Measurements from ENCODE around the gene TBC1D4. TPM values are rescaled to one million over a fixed set of nuclear protein-coding genes. Genes with fewer than 3 reads are reported as not detected.
"Not testable (repeated sequence)": the region's sequence is repeated elsewhere in the genome, so short reads cannot be mapped to it uniquely, and the experiment has no call there.

The TBC1D4 gene
- total RNA-seq, 1 experiment from 2014 or later, result 19.5 TPM

DNA sequence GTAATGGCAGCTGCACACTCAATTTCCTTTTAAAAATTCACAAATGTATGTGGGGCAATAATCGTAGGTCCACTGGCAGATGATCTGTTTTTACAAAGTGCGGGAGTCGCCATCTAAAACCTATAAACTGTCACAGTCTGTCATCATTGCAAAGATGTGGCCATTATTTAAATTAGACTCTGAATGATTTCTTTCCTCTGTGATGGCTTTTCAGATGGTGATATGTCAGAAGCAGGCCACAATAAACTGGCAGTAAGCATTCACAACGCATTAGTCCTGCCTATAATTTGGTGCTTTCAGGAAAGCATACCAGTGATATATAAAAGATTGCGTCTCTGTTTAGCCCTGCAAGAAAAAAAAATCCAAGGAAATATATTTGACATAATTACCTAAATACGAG, 226.8 kb downstream of the TBC1D4 start:
- Histone ChIP-seq H3F3A (ENCODE audit: insufficient read depth, low read depth) (no peaks in the 10 kb centered on the region), H3K9me2 (ENCODE audit: insufficient read depth) (no peaks in the 10 kb centered on the region), H3K9me3 (ENCODE audit: insufficient read depth, low read depth) (no peaks in the 10 kb centered on the region; the same call in 1 of the 2 replicates), H3K27me3 (ENCODE audit: insufficient read depth, low read depth) (no peaks in the 10 kb centered on the region), H4K20me1 (ENCODE audit: insufficient read depth) (no peaks in the 10 kb centered on the region), H2AFZ (no peak overlapping the region), H3K79me2 (ENCODE audit: low read depth) (no peaks in the 10 kb centered on the region), H3K4me3 (no peak overlapping the region), H3K4me2 (no peak overlapping the region), H3K36me3 (ENCODE audit: low read depth) (no peaks in the 10 kb centered on the region), H3K27ac (no peak overlapping the region), H3K4me1 (replicated peaks; ENCODE audit: insufficient read depth) (no peaks in the 10 kb centered on the region)
- no TSS peak for BruUV-seq (replicated peaks)
- intact Hi-C loops (cut with micrococcal nuclease; ENCODE audit: unreplicated experiment), result no loop called here
- POLR2A ChIA-PET (ENCODE audit: unreplicated experiment), result interaction anchor here (0.7 kb wide), 1 partner anchor 114 kb away, joined by 4 read pairs; no protein-coding TSS in a partner anchor
- CTCF ChIA-PET, result no interaction called here
- no peak for DNase-seq
- TF ChIP-seq, protein P1, sequence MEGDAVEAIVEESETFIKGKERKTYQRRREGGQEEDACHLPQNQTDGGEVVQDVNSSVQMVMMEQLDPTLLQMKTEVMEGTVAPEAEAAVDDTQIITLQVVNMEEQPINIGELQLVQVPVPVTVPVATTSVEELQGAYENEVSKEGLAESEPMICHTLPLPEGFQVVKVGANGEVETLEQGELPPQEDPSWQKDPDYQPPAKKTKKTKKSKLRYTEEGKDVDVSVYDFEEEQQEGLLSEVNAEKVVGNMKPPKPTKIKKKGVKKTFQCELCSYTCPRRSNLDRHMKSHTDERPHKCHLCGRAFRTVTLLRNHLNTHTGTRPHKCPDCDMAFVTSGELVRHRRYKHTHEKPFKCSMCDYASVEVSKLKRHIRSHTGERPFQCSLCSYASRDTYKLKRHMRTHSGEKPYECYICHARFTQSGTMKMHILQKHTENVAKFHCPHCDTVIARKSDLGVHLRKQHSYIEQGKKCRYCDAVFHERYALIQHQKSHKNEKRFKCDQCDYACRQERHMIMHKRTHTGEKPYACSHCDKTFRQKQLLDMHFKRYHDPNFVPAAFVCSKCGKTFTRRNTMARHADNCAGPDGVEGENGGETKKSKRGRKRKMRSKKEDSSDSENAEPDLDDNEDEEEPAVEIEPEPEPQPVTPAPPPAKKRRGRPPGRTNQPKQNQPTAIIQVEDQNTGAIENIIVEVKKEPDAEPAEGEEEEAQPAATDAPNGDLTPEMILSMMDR (conservative IDR thresholded peaks at IDR 0.05), result no peak
- no peak for TF ChIP-seq EZH2 (IDR thresholded peaks at IDR 0.05; ENCODE audit: low read depth)

- Histone ChIP-seq H3K79me2 (ENCODE audit: low read depth) (no peaks in the 10 kb centered on the region), H3K27ac (no peak overlapping the region), H3K9me3 (ENCODE audit: insufficient read depth, low read depth) (no peaks in the 10 kb centered on the region; the same call in 1 of the 2 replicates), H2AFZ (no peak overlapping the region), H3K27me3 (ENCODE audit: insufficient read depth, low read depth) (no peaks in the 10 kb centered on the region), H3K36me3 (ENCODE audit: low read depth) (no peaks in the 10 kb centered on the region), H3F3A (ENCODE audit: insufficient read depth, low read depth) (no peaks in the 10 kb centered on the region), H4K20me1 (ENCODE audit: insufficient read depth) (no peaks in the 10 kb centered on the region), H3K9me2 (ENCODE audit: insufficient read depth) (no peaks in the 10 kb centered on the region), H3K4me3 (no peak overlapping the region), H3K4me1 (replicated peaks; ENCODE audit: insufficient read depth) (no peaks in the 10 kb centered on the region), H3K4me2 (no peak overlapping the region)
- ChIA-PET POLR2A (ENCODE audit: unreplicated experiment) (no interaction called here), CTCF (no interaction called here)
- BruUV-seq (replicated peaks), result no TSS peak
- DNase-seq, result no peak
- intact Hi-C loops (cut with micrococcal nuclease; ENCODE audit: unreplicated experiment), result no loop called here
- TF ChIP-seq EZH2 (IDR thresholded peaks at IDR 0.05; ENCODE audit: low read depth), result no peak
- TF ChIP-seq, protein P1 (conservative IDR thresholded peaks at IDR 0.05), result no peak
Measured at GRCh38 chr13:75251188-75251587, 230.8 kb downstream of the TBC1D4 start.

DNA sequence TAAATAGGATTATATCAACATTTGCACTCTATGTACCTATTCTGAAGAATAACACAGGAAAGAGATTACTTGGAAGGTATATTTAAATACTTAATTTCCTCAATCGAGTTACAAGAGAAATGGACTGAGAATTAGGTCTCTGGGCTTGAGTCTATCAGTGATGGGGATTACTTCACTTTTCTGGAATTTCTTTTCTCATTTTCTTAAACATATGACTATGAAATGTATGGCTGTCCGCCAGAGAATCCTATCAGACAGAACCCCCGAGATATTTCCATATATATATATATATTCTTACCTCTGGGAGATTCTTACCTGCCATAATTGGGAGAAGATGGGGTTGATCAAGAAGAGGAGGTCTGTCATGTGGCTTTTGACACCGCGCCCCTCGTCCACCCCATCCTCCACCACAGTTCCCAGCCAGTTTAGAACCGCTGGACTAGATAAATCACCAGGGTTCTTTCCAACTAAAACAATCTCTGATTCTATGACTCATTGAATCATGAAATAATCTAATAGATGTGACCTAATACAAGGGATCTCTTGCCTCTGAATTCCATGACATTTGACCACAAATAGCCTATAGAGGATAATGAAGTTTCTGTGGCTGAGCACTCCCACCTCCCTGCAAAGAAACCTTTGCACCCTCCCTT, 231.3 kb downstream of the TBC1D4 start:
- no TSS peak for BruUV-seq (replicated peaks)
- DNase-seq, result no peak
- Histone ChIP-seq H3K4me3 (no peak overlapping the region), H3F3A (ENCODE audit: insufficient read depth, low read depth) (no peaks in the 10 kb centered on the region), H3K9me3 (ENCODE audit: insufficient read depth, low read depth) (no peaks in the 10 kb centered on the region; the same call in 1 of the 2 replicates), H3K27me3 (ENCODE audit: insufficient read depth, low read depth) (no peaks in the 10 kb centered on the region), H3K79me2 (ENCODE audit: low read depth) (no peaks in the 10 kb centered on the region), H4K20me1 (ENCODE audit: insufficient read depth) (no peaks in the 10 kb centered on the region), H3K9me2 (ENCODE audit: insufficient read depth) (no peaks in the 10 kb centered on the region), H3K4me2 (no peak overlapping the region), H3K27ac (no peak overlapping the region), H2AFZ (no peak overlapping the region), H3K36me3 (ENCODE audit: low read depth) (no peaks in the 10 kb centered on the region), H3K4me1 (replicated peaks; ENCODE audit: insufficient read depth) (no peaks in the 10 kb centered on the region)
- TF ChIP-seq, protein P1 (conservative IDR thresholded peaks at IDR 0.05), result no peak
- TF ChIP-seq EZH2 (IDR thresholded peaks at IDR 0.05; ENCODE audit: low read depth), result no peak
- intact Hi-C loops (cut with micrococcal nuclease; ENCODE audit: unreplicated experiment), result no loop called here
- ChIA-PET POLR2A (ENCODE audit: unreplicated experiment) (no interaction called here), CTCF (no interaction called here)

- POLR2A ChIA-PET (ENCODE audit: unreplicated experiment); H4K20me1 ChIP-seq (ENCODE audit: insufficient read depth); H3K4me1 ChIP-seq (replicated peaks; ENCODE audit: insufficient read depth); H3K4me3 ChIP-seq; DNase-seq; H3F3A ChIP-seq (ENCODE audit: insufficient read depth, low read depth); H2AFZ ChIP-seq; intact Hi-C loops (cut with micrococcal nuclease; ENCODE audit: unreplicated experiment); BruUV-seq (replicated peaks); H3K36me3 ChIP-seq (ENCODE audit: low read depth); H3K27ac ChIP-seq; CTCF ChIA-PET; H3K9me2 ChIP-seq (ENCODE audit: insufficient read depth); H3K79me2 ChIP-seq (ENCODE audit: low read depth); H3K27me3 ChIP-seq (ENCODE audit: insufficient read depth, low read depth); H3K9me3 ChIP-seq (ENCODE audit: insufficient read depth, low read depth); H3K4me2 ChIP-seq: not testable (repeated sequence)
Measured at GRCh38 chr13:75245578-75245977, 236.4 kb downstream of the TBC1D4 start.

- H3F3A ChIP-seq (ENCODE audit: insufficient read depth, low read depth); H3K4me3 ChIP-seq; H2AFZ ChIP-seq; H3K4me2 ChIP-seq; H3K4me1 ChIP-seq (replicated peaks; ENCODE audit: insufficient read depth); POLR2A ChIA-PET (ENCODE audit: unreplicated experiment); intact Hi-C loops (cut with micrococcal nuclease; ENCODE audit: unreplicated experiment); H3K27ac ChIP-seq; CTCF ChIA-PET; H3K9me3 ChIP-seq (ENCODE audit: insufficient read depth, low read depth); H3K36me3 ChIP-seq (ENCODE audit: low read depth); H4K20me1 ChIP-seq (ENCODE audit: insufficient read depth); H3K9me2 ChIP-seq (ENCODE audit: insufficient read depth); BruUV-seq (replicated peaks); DNase-seq; H3K79me2 ChIP-seq (ENCODE audit: low read depth): not testable (repeated sequence)
- peaks cover 22% of the 10 kb centered on the region; the same call in 1 of the 2 replicates for H3K27me3 ChIP-seq (ENCODE audit: insufficient read depth, low read depth)
Measured at GRCh38 chr13:75240240-75240639, 241.7 kb downstream of the TBC1D4 start.
